Chondrocyte (in vitro differentiated cells): Measurements from ENCODE around the gene FUT1. TPM values are rescaled to one million over a fixed set of nuclear protein-coding genes. Genes with fewer than 3 reads are reported as not detected.

Experiments
- DNase-seq: peaks from one replicate; pipeline ENCODE4 v3.0.0; 2021; ENCODE audit warnings: mixed read lengths, low spot score
- H3K27ac Mint-ChIP-seq: one replicate; pipeline ENCODE4 v1.8.0; 2021; ENCODE audit warnings: mild to moderate bottlenecking, moderate library complexity, mixed read lengths; ENCODE audit not compliant: unreplicated experiment
- H3K27me3 Mint-ChIP-seq: 2 replicates; pipeline ENCODE4 v1.8.0; 2021; ENCODE audit warnings: low read depth, mixed read lengths
- H3K36me3 Mint-ChIP-seq: 2 replicates; pipeline ENCODE4 v1.8.0; 2021; ENCODE audit warnings: low read depth, mixed read lengths
- H3K4me1 Mint-ChIP-seq: 2 replicates; pipeline ENCODE4 v1.8.0; 2021; ENCODE audit warnings: low read depth, mild to moderate bottlenecking, mixed read lengths
- H3K4me3 Mint-ChIP-seq: one replicate; pipeline ENCODE4 v1.8.0; 2021; ENCODE audit warnings: mild to moderate bottlenecking, moderate library complexity, mixed read lengths; ENCODE audit not compliant: unreplicated experiment
- H3K9me3 Mint-ChIP-seq: 2 replicates; pipeline ENCODE4 v1.8.0; 2021; ENCODE audit warnings: low read depth, mixed read lengths
- CTCF ChIP-seq: fragments of 200-600 bp; sonication (generic); IDR thresholded peaks from 2 replicates; pipeline ENCODE4 v1.5.0; 2021; ENCODE audit warnings: antibody characterized with exemption, mild to moderate bottlenecking, moderate library complexity
- long read RNA-seq: library from polyadenylated mRNA; stranded (forward); transcript quantifications from one replicate; pipeline ENCODE4 v2.0.0, GENCODE V29; 2021
- total RNA-seq: library from RNA; stranded (reverse); gene quantifications from 3 replicates; pipeline ENCODE4 v1.2.1, GENCODE V29; 2021

FUT1 gene
- total RNA-seq: 0.44 to 0.52 TPM in 2 of 3 replicates, not detected in the other
- long read RNA-seq, partial matches to known transcripts: 2 of 2 reads
- long read RNA-seq, other reads (novel, unspliced or antisense): 0 of 2 reads

- Mint-ChIP-seq H3K36me3 (no peaks in the 10 kb centered on the region), H3K4me1 (peaks cover 11% of the 10 kb centered on the region), H3K4me3 (peak within 1 kb of the TSS; percentile 64), H3K27ac (no peak within 1 kb of the TSS), H3K9me3 (no peaks in the 10 kb centered on the region), H3K27me3 (peaks cover 4% of the 10 kb centered on the region)
- no peak for DNase-seq
- TF ChIP-seq CTCF: no peak
Measured at GRCh38 chr19:48752496-48753365, at the start of gene FUT1. TSS of gene FUT1 (minus strand) at chr19:48752641. CDS start at chr19:48751281, 1,360 bp downstream.

GRCh38 chr19:48799358-48800300, 47.2 kb upstream of the FUT1 start:
- H3K9me3 Mint-ChIP-seq: no peaks in the 10 kb centered on the region
- no peak for DNase-seq
- no peak for TF ChIP-seq CTCF
- H3K27me3 Mint-ChIP-seq: no peaks in the 10 kb centered on the region
- H3K4me3 Mint-ChIP-seq: peak overlapping the region; percentile 38
- peaks cover 30% of the 10 kb centered on the region for H3K4me1 Mint-ChIP-seq
- peak overlapping the region; percentile 85 for H3K27ac Mint-ChIP-seq
- no peaks in the 10 kb centered on the region for H3K36me3 Mint-ChIP-seq

- no peak for DNase-seq
- Mint-ChIP-seq H3K4me3 (no peak overlapping the region), H3K4me1 (peaks cover 33% of the 10 kb centered on the region), H3K9me3 (no peaks in the 10 kb centered on the region), H3K27ac (peak overlapping the region; percentile 85), H3K36me3 (no peaks in the 10 kb centered on the region), H3K27me3 (no peaks in the 10 kb centered on the region)
- no peak for TF ChIP-seq CTCF
Measured at GRCh38 chr19:48798937-48799336, 46.5 kb upstream of the FUT1 start.

- DNase-seq: no peak
- Mint-ChIP-seq H3K27ac (no peak overlapping the region), H3K4me3 (no peak overlapping the region), H3K9me3 (no peaks in the 10 kb centered on the region), H3K27me3 (no peaks in the 10 kb centered on the region), H3K4me1 (peaks cover 33% of the 10 kb centered on the region), H3K36me3 (no peaks in the 10 kb centered on the region)
- no peak for TF ChIP-seq CTCF
Measured at GRCh38 chr19:48797103-48797502, 44.7 kb upstream of the FUT1 start.
